ENCODE measurements around the gene CD300LF. TPM values are rescaled to one million over a fixed set of nuclear protein-coding genes. Genes with fewer than 3 reads are reported as not detected.

Gene CD300LF
- not detected in 2 replicates for total RNA-seq

GRCh38 chr17:74712756-74713155, at the start of gene CD300LF:
Gene CD300LF, minus strand, starts transcription at chr17:74712923. Its CDS starts 57 bp downstream, at chr17:74712866.
- TF ChIP-seq CTCF (IDR thresholded peaks at IDR 0.05; ENCODE audit: insufficient read depth, low read length, severe bottlenecking): no peak
- no peak for DNase-seq (ENCODE audit: low read depth)
- no peaks in the 10 kb centered on the region for H3K36me3 ChIP-seq (ENCODE audit: control insufficient read depth, insufficient read depth, low read length)
- H3K4me3 ChIP-seq (ENCODE audit: low read depth, low read length): no peak within 1 kb of the TSS
- no peak for FAIRE-seq
- H3K27me3 ChIP-seq (ENCODE audit: control insufficient read depth, insufficient read depth, low read length): peaks cover 5% of the 10 kb centered on the region

- no peak for FAIRE-seq
These were observed 49.2 kb upstream of the CD300LF start for GRCh38 chr17:74761931-74762330.

GRCh38 chr17:74761419-74761818, 48.7 kb upstream of the CD300LF start:
- Histone ChIP-seq H3K36me3 (ENCODE audit: control insufficient read depth, insufficient read depth, low read length) (peaks cover 8% of the 10 kb centered on the region), H3K27me3 (ENCODE audit: control insufficient read depth, insufficient read depth, low read length) (no peaks in the 10 kb centered on the region), H3K4me3 (ENCODE audit: low read depth, low read length) (no peak overlapping the region)
- DNase-seq (ENCODE audit: low read depth): no peak
- TF ChIP-seq CTCF (IDR thresholded peaks at IDR 0.05; ENCODE audit: insufficient read depth, low read length, severe bottlenecking): no peak
- FAIRE-seq: peak; percentile 23

More at GRCh38 chr17:74761931-74762330, 49.2 kb upstream of the CD300LF start:
- Histone ChIP-seq H3K36me3 (ENCODE audit: control insufficient read depth, insufficient read depth, low read length) (peaks cover 9% of the 10 kb centered on the region), H3K4me3 (ENCODE audit: low read depth, low read length) (no peak overlapping the region), H3K27me3 (ENCODE audit: control insufficient read depth, insufficient read depth, low read length) (no peaks in the 10 kb centered on the region)
- no peak for TF ChIP-seq CTCF (IDR thresholded peaks at IDR 0.05; ENCODE audit: insufficient read depth, low read length, severe bottlenecking)
- no peak for DNase-seq (ENCODE audit: low read depth)

- TF ChIP-seq CTCF (IDR thresholded peaks at IDR 0.05; ENCODE audit: insufficient read depth, low read length, severe bottlenecking): no peak
- FAIRE-seq (no peak), DNase-seq (ENCODE audit: low read depth) (peak; percentile 80)
- no peaks in the 10 kb centered on the region for H3K27me3 ChIP-seq (ENCODE audit: control insufficient read depth, insufficient read depth, low read length)
- H3K36me3 ChIP-seq (ENCODE audit: control insufficient read depth, insufficient read depth, low read length): peaks cover 5% of the 10 kb centered on the region
- H3K4me3 ChIP-seq (ENCODE audit: low read depth, low read length): no peak overlapping the region
These were observed 47.8 kb upstream of the CD300LF start for GRCh38 chr17:74760404-74761105.

- H3K36me3 ChIP-seq (ENCODE audit: control insufficient read depth, insufficient read depth, low read length): peaks cover 8% of the 10 kb centered on the region
These were observed 47.2 kb upstream of the CD300LF start for GRCh38 chr17:74759941-74760340.

More at GRCh38 chr17:74759941-74760340, 47.2 kb upstream of the CD300LF start:
- DNase-seq (ENCODE audit: low read depth): peak; percentile 67
- Histone ChIP-seq H3K4me3 (ENCODE audit: low read depth, low read length) (no peak overlapping the region), H3K27me3 (ENCODE audit: control insufficient read depth, insufficient read depth, low read length) (no peaks in the 10 kb centered on the region)
- TF ChIP-seq CTCF (IDR thresholded peaks at IDR 0.05; ENCODE audit: insufficient read depth, low read length, severe bottlenecking): no peak
- no peak for FAIRE-seq

All from bronchial epithelial cell (primary cell).